ENCODE data around the gene TRIM24. TPM values are rescaled to one million over a fixed set of nuclear protein-coding genes. Genes with fewer than 3 reads are reported as not detected.
"Not testable (repeated sequence)": the region's sequence is repeated elsewhere in the genome, so short reads cannot be mapped to it uniquely, and the experiment has no call there.

Gene TRIM24
- 1 to 10 TPM; 4.3 to 6.9 (median 5.0) TPM for polyA plus RNA-seq

DNA sequence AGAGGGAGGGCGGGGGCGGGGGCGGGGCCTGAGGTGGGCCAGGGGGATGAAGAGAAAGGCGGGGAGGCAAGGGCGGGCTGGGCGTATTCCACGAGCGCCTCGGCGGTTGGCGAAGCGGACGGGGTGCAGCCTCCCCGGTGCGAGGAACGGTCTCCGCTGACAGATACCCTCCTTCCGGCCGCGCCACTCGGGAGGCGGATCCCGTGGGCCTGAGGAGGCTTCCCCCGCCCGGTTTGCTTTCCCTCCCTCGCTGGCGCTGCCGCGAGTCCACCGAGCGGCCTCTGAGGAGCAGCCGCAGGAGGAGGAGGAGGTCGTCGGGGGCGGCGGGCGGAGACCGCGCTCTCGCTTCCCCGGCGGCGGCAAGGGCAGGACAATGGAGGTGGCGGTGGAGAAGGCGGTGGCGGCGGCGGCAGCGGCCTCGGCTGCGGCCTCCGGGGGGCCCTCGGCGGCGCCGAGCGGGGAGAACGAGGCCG lies at the start of gene TRIM24:
TRIM24 (plus strand) TSS at position 84 of the 473 bp plus-strand sequence; CDS start at position 374, 290 bp downstream.
- peak within 1 kb of the TSS; percentile 68 for H3K27ac ChIP-seq (ENCODE audit: low read depth, low read length)
- 0 to 1% (median 0%) methylated on average over 35 to 56 of the region's 59 CpGs for WGBS, 3 donors

DNA sequence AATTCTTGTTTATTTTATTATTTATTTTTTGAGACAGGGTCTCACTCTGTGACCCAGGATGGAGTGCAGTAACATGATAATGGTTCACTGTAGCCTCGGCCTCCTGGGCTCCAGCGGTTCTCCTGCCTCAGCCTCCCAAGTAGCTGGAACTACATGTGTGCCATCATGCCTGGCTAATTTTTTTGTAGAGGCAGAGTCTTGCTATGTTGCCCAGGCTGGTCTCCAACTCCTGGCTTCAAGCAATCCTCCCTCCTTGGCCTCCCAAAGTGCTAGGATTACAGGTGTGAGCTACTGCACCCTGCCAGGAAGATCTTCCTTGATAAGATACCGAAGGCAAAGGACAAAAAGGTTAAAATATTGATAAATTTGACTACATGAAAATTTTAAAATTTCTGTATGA lies 48.0 kb upstream of the TRIM24 start:
- WGBS, 3 donors, result 91 to 96% (median 94%) methylated on average over 3 of the region's 3 CpGs
- H3K27ac ChIP-seq (ENCODE audit: low read depth, low read length), result not testable (repeated sequence)

DNA sequence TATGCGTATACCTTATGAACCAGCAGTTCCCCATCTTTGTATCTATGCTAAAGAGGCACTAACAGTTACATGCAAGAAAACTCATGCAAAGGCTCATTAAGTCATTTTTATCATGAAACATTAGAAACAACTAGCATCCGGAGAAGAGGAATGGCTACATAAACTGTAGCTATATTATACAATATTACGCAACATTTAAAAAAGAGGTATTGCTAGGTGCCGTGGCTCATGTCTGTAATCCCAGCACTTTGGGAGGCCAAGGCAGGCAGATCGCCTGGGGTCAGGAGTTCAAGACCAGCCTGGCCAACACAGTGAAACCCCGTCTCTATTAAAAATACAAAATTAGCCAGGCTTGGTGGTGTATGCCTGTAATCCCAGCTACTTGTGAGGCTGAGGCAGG lies 47.1 kb upstream of the TRIM24 start:
- not testable (repeated sequence) for H3K27ac ChIP-seq (ENCODE audit: low read depth, low read length)
- 86 to 94% (median 87%) methylated on average over 6 of the region's 6 CpGs for WGBS, 3 donors

DNA sequence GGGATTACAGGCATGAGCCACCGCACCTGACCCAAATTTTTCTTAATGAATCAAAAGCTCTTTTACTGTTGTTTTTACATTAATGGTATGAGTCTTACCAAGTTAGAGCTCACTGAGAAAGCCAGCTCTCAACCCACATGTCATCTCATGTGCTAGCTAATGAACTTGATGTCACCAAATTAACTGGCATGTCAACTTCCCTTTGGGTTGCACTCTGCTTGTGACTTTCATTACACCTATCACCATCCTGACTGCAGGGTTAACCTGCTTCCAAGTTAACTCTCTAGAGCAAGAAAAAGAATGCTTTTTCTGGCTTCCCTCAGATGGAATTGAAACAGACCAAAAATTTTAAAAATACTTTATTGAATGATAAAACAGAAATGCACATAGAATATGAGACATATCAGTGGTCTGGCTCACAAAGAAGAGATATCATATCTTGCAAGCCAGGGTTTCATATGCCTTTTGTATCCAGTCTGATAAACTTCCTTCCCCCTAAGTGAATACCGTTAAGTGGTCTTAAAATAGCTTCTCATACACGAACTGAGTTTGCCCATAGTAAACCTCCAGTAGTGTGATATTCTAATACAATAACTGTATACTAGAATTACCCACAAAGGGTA lies 42.9 kb upstream of the TRIM24 start:
- no peak overlapping the region for H3K27ac ChIP-seq (ENCODE audit: low read depth, low read length)

DNA sequence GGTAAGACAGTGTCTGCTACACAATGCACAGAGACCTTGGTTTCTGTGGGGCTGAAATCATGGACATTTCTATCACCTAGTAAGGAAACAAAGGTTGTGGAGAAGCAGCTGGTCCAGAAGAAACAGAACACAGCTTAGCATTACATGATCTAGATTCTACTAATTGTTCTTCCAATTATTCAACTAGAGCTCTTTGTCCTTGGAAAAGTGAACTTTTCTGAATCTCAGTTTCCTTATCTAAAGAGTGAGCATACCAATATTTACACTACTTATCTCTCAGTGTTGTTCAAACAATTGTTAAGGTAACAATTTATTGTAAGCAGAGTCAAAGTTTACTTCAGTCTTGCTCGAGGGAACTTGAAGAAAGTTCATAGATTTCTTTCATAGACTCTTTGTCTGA lies 42.3 kb upstream of the TRIM24 start:
- no peak overlapping the region for H3K27ac ChIP-seq (ENCODE audit: low read depth, low read length)
- 21 to 68% (median 66%) methylated on average over 1 of the region's 1 CpG for WGBS, 3 donors

More for the DNA sequence above, 42.9 kb upstream of the TRIM24 start:
- WGBS, 3 donors, result 37 to 38% (median 37%) methylated on average over 3 of the region's 3 CpGs

DNA sequence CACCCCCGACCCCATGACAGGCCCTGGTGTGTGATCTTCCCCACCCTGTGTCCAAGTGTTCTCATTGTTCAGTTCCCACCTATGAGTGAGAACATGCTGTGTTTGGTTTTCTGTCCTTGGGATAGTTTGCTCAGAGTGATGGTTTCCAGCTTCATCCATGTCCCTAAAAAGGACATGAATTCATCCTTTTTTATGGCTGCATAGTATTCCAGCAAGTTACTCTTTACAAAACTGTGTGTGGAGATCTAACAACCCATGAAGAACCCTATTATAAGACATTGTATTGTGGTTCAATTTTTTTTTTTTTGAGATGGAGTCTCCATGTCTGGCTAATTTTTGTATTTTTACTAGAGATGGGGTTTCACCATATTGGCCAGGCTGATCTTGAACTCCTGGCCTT lies 41.7 kb upstream of the TRIM24 start:
- 17 to 81% (median 64%) methylated on average over 1 of the region's 1 CpG for WGBS, 3 donors
- not testable (repeated sequence) for H3K27ac ChIP-seq (ENCODE audit: low read depth, low read length)

DNA sequence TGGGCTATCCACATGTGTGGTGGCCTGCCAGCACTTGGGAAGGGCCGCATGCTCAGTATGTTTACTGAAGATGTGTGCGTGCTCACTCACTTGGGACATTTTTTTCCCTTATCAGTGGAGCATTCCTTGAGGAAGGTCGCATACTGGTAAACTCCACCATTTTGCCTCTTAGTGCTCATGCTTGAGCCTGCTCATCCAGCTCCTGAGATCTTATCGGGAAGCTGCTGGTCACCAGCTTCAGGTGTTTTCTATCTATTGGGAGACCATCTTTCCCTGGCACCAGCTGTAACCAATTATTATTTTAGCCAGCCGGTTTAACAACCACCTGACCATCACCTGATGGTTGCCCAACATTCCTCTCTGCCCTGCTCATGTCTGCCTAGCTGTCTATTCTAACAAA lies 35.0 kb upstream of the TRIM24 start:
- no peak overlapping the region for H3K27ac ChIP-seq (ENCODE audit: low read depth, low read length)
- WGBS, 3 donors, result 95 to 96% (median 96%) methylated on average over 5 of the region's 5 CpGs

DNA sequence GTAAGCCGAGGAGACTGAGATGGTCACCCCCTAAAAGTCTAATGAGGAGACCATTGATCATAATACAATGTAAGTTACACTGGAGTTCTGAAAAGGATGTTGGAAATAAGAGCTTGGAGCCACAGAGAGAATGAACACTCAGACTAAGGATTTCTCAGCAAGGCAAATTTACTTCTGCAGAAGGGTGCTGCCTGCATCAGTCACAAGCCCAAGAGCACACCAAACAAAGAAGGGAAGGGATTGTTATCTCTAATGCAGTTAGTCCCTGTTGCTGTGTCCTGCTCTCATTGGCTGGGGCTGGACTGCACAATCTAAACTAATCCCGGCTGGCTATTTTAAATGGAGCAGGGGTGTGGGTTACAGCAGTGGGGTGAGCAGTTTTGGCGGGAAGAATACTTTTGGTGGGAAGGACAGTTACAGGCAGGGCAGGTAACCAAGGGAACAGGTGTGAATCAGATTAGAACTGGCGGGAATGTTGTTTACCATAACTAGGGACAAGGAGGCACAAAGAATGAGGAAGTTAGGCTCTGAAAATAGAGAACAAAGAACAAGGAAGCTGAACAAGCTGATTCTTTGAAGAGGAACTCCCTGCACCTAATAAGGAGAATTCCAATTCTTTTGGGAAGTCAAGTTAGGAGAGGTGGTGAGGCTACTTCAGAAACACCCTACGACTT lies 30.3 kb upstream of the TRIM24 start:
- WGBS, 3 donors, result 91 to 93% (median 92%) methylated on average over 5 of the region's 5 CpGs
- no peak overlapping the region for H3K27ac ChIP-seq (ENCODE audit: low read depth, low read length)

DNA sequence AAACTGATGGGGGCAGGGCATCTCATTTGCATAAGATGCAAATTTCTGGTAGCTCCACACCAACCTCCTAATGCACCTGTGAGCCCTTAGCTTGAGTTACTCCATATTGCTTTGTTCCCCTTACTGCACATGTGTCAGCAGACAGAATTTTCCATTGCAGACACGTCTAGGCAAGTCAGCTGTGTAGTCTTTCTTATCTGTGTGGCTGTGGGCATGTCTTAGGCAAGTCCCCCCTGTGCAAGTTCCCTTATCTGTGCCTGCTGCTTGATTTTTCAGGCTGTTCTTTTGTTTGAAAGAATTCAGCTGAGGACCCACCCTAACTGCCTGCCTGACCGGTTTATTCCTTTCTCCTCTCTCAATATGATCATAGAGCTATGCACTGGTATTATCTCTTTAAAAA lies 28.5 kb upstream of the TRIM24 start:
- no peak overlapping the region for H3K27ac ChIP-seq (ENCODE audit: low read depth, low read length)

DNA sequence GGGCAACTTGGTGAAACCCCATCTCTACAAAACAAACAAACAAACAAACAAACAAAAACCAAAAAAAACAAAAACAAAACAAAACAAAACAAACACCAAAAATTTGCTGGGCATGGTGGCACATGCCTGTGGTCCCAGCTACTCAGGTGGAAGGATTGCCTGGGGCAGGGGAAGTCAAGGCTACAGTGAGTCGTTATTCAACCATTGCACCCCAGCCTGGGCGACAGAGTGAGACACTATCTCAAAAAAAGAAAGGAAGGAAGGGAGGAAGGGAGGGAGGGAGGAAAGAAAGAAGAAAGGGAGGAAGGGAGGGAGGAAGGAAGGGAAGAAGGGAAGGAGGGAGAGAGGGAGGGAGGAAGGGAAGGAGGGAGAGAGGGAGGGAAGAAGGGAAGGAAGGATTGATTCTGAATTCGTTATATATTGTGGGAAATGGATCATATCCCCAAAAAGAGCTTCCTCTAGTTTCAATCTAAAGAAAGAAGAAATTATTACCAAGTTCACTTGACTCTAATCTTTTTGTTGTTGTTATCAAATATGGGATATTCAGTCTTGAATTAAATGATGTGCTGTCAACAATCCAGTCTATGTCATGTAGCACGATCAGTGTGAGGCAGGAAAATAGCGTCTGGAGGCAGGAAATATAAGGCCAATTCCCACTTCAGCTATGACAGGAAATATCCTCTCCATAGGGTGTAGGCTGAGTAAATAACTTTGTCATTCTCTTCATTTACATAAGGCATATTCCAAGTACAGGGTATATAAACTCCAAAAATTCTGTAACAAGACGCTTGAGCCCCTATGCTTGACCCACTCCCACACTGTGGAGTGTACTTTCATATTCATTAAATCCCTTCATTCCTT lies 26.2 kb upstream of the TRIM24 start:
- 71 to 82% (median 79%) methylated on average over 6 of the region's 6 CpGs for WGBS, 3 donors

More for the DNA sequence above, 28.5 kb upstream of the TRIM24 start:
- 89 to 100% (median 89%) methylated on average over 2 of the region's 2 CpGs for WGBS, 3 donors

DNA sequence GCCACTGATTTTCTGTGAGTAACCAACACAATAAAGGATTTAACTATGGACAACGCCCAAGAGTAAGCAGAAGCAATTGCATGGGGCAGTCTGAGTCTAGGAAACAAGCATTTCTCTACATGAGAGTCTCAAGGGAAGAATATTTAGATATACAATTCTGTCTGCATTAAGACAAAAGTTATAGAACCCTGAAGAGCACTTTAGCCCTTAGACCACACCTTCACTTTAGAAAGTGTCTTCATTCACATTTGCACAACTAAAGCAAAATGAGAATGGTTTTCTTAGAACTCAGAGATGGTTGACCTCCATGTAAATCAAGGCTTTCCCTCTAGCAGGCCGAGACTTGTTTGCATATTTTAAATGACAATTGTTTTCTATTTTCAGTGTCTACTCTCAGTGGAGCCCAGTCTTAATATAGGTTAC lies 25.5 kb upstream of the TRIM24 start:
- no peak overlapping the region for H3K27ac ChIP-seq (ENCODE audit: low read depth, low read length)
- WGBS, 3 donors, result 81 to 90% (median 88%) methylated on average over 2 of the region's 2 CpGs

More for the DNA sequence above, 26.2 kb upstream of the TRIM24 start:
- H3K27ac ChIP-seq (ENCODE audit: low read depth, low read length), result no peak overlapping the region

DNA sequence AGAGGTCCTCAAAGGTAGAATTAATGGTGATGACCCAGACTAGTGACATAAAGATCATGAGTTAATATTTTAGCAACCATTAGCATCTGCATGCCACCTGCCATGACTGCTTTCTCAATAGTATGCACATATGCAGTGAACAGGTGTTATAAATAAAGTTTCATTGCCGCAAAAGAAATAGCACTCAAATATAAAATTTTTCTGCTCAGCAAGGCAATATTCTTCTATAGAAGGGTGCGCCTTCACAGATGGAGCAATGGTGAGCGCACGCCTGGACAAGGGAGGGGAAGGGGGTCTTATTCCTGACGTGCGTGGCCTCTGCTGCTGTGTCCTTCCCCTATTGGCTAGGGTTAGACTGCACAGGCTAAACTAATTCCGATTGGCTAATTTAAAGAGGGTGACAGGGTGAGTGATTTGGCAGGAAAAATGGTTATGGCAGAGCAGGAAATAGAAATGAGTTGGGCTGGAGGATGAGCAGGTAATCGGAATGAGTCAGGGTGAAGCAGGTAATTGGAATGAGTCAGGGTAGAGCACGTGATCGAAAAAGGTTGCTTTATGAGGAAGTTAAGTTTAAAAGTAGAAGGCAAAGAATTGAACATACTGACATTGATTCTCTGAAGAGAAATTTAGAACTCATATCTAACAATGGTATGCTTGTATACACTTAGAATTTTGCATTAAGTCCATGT lies 24.7 kb upstream of the TRIM24 start:
- no peak overlapping the region for H3K27ac ChIP-seq (ENCODE audit: low read depth, low read length)
- 94 to 99% (median 96%) methylated on average over 10 of the region's 10 CpGs for WGBS, 3 donors

DNA sequence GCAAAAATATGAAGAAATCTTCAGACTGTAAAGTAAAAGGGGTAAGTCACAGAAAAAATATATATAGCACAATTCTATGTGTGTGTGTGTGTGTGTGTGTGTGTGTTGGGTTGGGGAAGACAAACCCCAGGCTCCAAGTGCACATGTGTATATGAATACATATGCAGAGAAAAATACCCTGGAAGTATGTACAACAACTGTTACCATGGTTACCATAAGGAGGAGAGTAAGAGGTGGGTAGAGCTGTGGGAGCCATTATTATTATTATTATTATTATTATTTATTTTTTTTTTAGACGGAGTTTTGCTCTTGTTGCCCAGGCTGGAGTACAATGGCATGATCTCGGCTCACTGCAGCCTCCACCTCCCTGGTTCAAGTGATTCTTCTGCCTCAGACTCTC lies 23.7 kb upstream of the TRIM24 start:
- WGBS, 3 donors, result 94% methylated on average over 2 of the region's 2 CpGs
- H3K27ac ChIP-seq (ENCODE audit: low read depth, low read length), result no peak overlapping the region

DNA sequence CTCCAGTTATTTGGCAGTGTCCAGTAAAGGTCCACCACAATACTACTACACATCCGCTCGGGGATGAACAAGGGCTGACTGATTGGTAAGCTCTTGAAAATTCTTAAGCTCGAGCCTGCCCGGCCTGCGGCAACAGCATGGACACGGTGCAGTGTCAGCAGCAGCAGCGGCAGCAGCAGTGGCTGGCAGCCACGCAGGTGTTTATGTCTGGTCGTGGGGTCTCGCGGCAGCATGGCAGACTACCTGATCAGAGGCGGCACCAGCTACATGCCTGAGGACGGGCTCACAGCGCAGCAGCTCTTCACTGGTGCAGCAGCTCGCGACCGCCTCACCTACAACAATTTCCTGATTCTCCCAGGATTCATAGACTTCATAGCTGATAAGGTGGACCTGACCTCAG lies 19.6 kb upstream of the TRIM24 start:
- H3K27ac ChIP-seq (ENCODE audit: low read depth, low read length), result no peak overlapping the region
- 95 to 99% (median 96%) methylated on average over 17 of the region's 17 CpGs for WGBS, 3 donors

DNA sequence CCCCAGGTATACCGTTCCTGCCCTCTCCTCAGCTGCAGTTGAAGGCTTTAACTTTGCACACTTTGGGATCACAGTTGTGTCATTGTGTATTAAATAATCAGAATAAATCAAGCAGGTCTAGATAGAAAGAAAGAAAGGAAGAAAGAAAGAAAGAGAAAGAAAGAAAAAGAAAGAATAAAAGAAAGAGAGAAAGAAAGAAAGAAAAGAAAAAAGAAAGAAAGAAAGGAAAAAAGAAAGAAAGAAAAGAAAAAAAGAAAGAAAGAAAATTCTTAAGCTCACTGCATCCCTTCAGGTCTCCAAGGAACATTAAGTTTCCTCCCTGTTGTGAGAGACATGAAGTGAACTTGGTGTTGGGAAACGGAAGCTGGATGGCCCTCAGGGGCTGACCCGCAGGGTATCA lies 17.2 kb upstream of the TRIM24 start:
- H3K27ac ChIP-seq (ENCODE audit: low read depth, low read length), result no peak overlapping the region
- 93 to 100% (median 96%) methylated on average over 3 of the region's 3 CpGs for WGBS, 3 donors

DNA sequence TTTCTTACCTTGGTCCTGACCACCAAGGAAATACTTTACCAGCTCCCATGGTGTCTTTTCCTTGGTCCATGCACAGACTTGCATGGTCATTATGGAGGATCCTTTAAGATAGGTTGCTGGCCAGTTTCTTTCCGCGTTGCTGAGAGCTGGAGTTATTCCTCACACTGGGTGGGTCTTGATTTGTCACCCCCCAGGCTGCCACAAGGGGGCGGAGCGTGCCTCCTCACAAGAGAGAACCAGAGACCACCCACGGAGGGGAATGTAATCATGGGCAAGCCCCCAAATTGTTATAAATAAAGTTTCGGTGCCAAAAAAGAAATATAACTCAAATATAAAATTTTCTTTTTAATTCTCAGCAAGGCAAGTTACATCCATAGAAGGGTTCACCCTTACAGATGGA lies 10.5 kb upstream of the TRIM24 start:
- WGBS, 3 donors, result 85 to 94% (median 91%) methylated on average over 6 of the region's 6 CpGs
- H3K27ac ChIP-seq (ENCODE audit: low read depth, low read length), result no peak overlapping the region

DNA sequence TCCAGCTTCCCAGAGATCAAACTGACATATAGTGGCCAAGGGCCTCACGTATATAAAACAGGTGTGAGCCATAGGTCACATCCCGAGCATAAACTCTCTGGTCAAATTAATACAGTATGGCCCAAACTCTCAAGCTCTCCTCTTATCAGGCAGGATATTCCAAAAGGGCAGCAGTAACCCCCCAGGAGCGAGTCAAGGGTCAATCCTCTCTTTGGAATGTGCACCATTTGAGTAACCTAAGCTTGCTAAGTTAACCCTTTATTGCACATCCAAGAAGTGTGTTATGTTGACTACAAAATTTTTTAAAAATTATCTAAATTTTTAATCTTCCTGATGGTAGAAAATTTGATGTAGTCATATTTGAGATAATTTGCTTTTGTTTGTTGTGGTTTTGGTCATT lies 4.5 kb upstream of the TRIM24 start:
- WGBS, 3 donors, result 72 to 76% (median 76%) methylated on average over 3 of the region's 3 CpGs
- no peak overlapping the region for H3K27ac ChIP-seq (ENCODE audit: low read depth, low read length)

DNA sequence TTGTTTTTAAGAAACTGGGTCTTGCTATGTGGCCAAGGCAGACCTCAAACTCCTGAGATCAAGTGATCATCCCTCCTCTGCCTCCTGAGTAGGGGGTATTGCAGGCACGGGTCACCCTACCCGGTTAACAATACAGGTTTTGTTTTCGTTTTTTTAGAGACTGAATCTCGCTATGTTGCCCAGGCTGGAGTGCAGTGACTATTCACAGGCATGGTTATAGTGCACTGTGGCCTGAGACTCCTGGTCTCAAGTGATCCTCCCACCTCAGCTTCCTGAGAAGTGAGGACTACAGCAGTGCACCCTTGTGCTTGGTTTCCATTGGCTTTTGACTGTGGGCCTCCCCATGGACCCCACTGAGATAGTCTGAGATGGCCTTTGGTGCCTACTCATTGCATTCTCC lies 3.8 kb upstream of the TRIM24 start:
- no peak overlapping the region for H3K27ac ChIP-seq (ENCODE audit: low read depth, low read length)
- WGBS, 3 donors, result 89 to 90% (median 90%) methylated on average over 4 of the region's 4 CpGs
